Esophagus mucosa (tissue), 1 donor: ENCODE measurements around the gene FBP2. TPM values are rescaled to one million over a fixed set of nuclear protein-coding genes. Genes with fewer than 3 reads are reported as not detected.

Experiments used
- total RNA-seq: library from RNA; stranded (reverse); gene quantifications from one replicate; pipeline ENCODE4 v1.2.4, GENCODE V29; 2023
- donor health status: DM: yes; HTN: yes; CAD: no.

FBP2 gene
- total RNA-seq, 1 donor from 2014 or later: not detected

Other genes with a start within 250 kb of the FBP2 start
- gene PCAT7, start 38.7 kb downstream of the FBP2 start, total RNA-seq: not detected
- gene FBP1, start 45.7 kb upstream of the FBP2 start, total RNA-seq: 1.2 TPM
- gene AOPEP, start 132.9 kb upstream of the FBP2 start, total RNA-seq: 113 TPM